Nephron progenitor cell (in vitro differentiated cells): ENCODE measurements around the gene MCEMP1.

Experiments used
- DNase-seq: peaks from one replicate; pipeline ENCODE4 v3.0.0; 2021
- H3K27ac Mint-ChIP-seq: 2 replicates; pipeline ENCODE4 v1.8.0; 2021; ENCODE audit warnings: mild to moderate bottlenecking, moderate library complexity, mixed read lengths
- H3K27me3 Mint-ChIP-seq: 2 replicates; pipeline ENCODE4 v1.8.0; 2021; ENCODE audit warnings: mild to moderate bottlenecking, low read depth, mixed read lengths; ENCODE audit not compliant: poor library complexity
- H3K36me3 Mint-ChIP-seq: 2 replicates; pipeline ENCODE4 v1.8.0; 2021; ENCODE audit warnings: low read depth, mixed read lengths
- H3K4me1 Mint-ChIP-seq: 2 replicates; pipeline ENCODE4 v1.8.0; 2021; ENCODE audit warnings: mixed read lengths
- H3K4me3 Mint-ChIP-seq: 2 replicates; pipeline ENCODE4 v1.8.0; 2021; ENCODE audit warnings: mild to moderate bottlenecking, moderate library complexity, mixed read lengths
- H3K9me3 Mint-ChIP-seq: 2 replicates; pipeline ENCODE4 v1.8.0; 2021; ENCODE audit warnings: mild to moderate bottlenecking, moderate library complexity, mixed read lengths
- TF ChIP-seq, protein P1 (sequence below): fragments of 200-600 bp; sonication (generic); IDR thresholded peaks from 2 replicates; pipeline ENCODE4 v1.5.0; 2021; ENCODE audit warnings: antibody characterized with exemption

Gene MCEMP1

DNA sequence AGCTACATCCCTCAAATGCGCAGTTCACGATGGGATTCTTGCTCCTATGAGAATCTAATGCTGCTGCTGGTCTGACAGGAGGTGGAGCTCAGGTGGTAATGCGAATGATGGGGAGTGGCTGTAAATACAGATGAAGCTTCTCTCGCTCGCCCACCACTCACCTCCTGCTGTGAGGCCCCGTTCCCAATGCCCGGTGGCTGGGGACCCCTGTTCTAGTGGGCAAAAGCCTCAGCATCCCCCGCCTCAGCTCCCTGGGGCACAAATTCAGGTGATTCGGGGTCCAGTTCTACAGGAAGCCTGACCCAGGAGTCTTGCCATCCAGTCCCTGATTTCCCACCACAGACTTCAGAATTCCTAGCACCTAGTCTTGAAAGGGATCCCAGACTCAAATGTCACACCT is 4.4 kb upstream of the MCEMP1 start:
- DNase-seq, result no peak
- Mint-ChIP-seq H3K9me3 (peaks cover 15% of the 10 kb centered on the region), H3K4me1 (peaks cover 5% of the 10 kb centered on the region), H3K27ac (no peak overlapping the region), H3K4me3 (no peak overlapping the region), H3K36me3 (no peaks in the 10 kb centered on the region), H3K27me3 (peaks cover 95% of the 10 kb centered on the region)
- TF ChIP-seq, protein P1, sequence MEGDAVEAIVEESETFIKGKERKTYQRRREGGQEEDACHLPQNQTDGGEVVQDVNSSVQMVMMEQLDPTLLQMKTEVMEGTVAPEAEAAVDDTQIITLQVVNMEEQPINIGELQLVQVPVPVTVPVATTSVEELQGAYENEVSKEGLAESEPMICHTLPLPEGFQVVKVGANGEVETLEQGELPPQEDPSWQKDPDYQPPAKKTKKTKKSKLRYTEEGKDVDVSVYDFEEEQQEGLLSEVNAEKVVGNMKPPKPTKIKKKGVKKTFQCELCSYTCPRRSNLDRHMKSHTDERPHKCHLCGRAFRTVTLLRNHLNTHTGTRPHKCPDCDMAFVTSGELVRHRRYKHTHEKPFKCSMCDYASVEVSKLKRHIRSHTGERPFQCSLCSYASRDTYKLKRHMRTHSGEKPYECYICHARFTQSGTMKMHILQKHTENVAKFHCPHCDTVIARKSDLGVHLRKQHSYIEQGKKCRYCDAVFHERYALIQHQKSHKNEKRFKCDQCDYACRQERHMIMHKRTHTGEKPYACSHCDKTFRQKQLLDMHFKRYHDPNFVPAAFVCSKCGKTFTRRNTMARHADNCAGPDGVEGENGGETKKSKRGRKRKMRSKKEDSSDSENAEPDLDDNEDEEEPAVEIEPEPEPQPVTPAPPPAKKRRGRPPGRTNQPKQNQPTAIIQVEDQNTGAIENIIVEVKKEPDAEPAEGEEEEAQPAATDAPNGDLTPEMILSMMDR, result no peak

DNA sequence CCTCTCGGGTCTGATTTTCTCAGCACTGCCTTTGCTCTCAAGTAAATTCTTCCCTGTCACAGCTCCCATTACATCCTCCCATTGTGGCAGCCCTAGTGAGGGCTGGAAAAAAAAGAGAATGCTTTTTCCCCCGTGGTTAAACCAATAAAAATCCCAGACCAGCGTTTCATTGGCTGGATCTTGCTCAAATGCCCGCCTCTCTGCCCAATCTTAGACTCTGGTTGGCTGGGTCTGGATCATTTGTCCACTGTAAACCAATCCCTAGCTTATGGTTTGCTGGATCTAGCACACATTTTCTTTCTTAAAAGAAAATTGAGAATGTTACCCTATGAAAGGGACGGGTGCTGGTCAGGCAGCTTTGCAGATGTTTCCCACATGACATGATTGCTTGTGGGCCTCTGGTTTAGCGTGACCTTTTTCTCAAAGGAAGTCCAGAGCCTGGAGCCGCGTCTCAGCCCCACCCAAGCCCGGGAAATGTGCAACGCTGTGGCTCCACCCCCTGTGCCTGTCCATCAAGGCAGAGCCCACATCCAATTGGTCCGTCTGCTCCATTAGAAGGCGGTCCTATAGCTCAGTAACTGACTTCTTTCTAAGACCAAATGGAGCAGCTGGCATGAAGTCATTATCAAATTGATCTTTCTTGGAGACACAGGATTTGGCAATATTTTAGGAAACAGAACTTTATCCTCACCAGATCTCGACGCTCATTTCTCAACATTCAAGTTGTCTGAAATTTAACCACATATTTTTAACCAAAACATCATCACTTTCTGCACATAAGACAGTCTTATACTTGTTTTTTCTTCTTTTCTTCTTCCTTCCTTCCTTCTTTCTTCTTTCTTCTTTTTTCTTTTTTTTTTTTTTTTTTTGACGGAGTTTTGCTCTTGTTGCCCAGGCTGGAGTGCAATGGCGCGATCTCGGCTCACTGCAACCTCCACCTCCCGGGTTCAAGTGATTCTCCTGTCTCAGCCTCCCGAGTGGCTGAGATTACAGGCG is 2.6 kb upstream of the MCEMP1 start:
- peak; percentile 39 for DNase-seq
- TF ChIP-seq, protein P1, result no peak
- Mint-ChIP-seq H3K9me3 (peaks cover 15% of the 10 kb centered on the region), H3K4me1 (peaks cover 17% of the 10 kb centered on the region), H3K27ac (no peak overlapping the region), H3K4me3 (no peak overlapping the region), H3K27me3 (peaks cover 87% of the 10 kb centered on the region), H3K36me3 (no peaks in the 10 kb centered on the region)

DNA sequence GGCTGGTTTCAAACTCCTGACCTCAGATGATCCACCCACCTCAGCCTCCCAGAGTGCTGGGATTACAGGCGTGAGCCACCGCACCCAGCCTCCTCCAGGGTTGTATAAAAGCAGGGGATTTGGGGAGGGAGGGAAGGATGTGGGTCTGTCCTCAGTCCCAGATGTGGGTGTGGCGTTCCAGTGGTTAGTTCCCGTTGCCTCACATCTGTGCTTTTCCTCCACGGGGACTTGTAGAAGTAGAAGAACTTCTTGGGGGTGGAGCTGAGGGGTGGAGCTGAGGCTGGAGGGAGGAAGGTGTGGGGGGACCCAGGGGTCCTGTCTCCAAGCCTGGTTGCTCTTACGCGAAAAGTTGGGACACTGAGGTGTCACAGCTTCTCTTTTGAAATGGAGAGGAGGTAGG is 514 bp upstream of the MCEMP1 start:
- no peak overlapping the region for H3K27ac Mint-ChIP-seq
- peaks cover 15% of the 10 kb centered on the region for H3K9me3 Mint-ChIP-seq
- H3K4me1 Mint-ChIP-seq, result peaks cover 27% of the 10 kb centered on the region
- TF ChIP-seq, protein P1, result no peak
- H3K27me3 Mint-ChIP-seq, result peaks cover 77% of the 10 kb centered on the region
- H3K36me3 Mint-ChIP-seq, result no peaks in the 10 kb centered on the region
- DNase-seq, result no peak
- H3K4me3 Mint-ChIP-seq, result no peak overlapping the region

DNA sequence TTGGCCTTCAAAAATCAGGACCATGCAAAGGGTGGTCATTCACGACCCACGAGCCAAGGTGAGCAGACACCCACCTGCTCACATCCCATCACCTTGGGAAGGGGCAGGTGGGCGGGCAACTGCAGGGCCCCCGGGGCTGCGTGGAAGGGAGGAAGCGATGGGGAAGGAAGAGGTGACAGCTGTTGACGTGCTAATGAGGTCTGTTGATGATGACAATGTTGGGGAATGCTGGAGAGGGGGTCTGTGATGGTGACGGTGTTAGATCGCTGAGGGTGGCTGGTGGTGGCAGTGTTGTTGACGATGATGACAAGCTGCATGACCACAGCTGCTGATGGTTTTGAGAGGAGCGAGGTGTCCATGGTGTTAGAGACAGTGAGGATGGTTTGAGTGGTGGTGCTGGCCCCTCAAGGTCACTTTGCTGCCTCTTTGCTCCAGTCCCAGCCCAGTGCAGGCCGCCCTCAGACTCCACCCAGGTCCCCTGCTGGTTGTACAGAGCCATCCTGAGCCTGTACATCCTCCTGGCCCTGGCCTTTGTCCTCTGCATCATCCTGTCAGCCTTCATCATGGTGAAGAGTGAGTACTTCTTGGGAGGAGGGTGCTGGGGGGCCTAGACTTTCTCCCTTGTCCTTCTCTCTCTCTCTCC is 900 bp downstream of the MCEMP1 start:
- DNase-seq, result no peak
- Mint-ChIP-seq H3K9me3 (peaks cover 15% of the 10 kb centered on the region), H3K36me3 (peaks cover 4% of the 10 kb centered on the region), H3K27me3 (peaks cover 64% of the 10 kb centered on the region), H3K4me1 (peaks cover 31% of the 10 kb centered on the region), H3K4me3 (no peak overlapping the region), H3K27ac (no peak overlapping the region)
- TF ChIP-seq, protein P1, result no peak

DNA sequence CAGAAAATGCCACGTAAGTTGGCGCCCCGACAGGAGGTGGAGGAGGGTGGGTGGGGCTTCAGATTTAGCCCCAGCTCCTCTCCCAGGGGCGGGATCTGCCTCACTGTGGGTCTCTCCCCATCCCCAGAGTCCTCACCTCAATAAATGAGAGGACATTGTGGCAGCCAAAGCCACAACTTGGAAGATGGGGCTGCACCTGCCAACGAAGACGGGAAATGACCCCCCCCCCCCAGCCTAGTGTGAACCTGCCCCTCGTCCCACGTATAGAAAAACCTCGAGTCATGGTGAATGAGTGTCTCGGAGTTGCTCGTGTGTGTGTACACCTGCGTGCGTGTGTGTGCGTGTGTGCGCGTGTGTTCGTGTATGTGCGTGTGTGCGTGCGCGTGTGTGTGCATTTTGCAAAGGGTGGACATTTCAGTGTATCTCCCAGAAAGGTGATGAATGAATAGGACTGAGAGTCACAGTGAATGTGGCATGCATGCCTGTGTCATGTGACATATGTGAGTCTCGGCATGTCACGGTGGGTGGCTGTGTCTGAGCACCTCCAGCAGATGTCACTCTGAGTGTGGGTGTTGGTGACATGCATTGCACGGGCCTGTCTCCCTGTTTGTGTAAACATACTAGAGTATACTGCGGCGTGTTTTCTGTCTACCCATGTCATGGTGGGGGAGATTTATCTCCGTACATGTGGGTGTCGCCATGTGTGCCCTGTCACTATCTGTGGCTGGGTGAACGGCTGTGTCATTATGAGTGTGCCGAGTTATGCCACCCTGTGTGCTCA is 2.3 kb downstream of the MCEMP1 start:
- Mint-ChIP-seq H3K4me1 (peaks cover 31% of the 10 kb centered on the region), H3K36me3 (peaks cover 17% of the 10 kb centered on the region), H3K9me3 (peaks cover 6% of the 10 kb centered on the region), H3K4me3 (peak overlapping the region; percentile 21), H3K27ac (no peak overlapping the region), H3K27me3 (peaks cover 50% of the 10 kb centered on the region)
- DNase-seq, result no peak
- TF ChIP-seq, protein P1, result no peak
